GM19397 (cell line): ENCODE measurements around the gene EML1.
"Not testable (repeated sequence)": the region's sequence is repeated elsewhere in the genome, so short reads cannot be mapped to it uniquely, and the experiment has no call there.

Experiments used
- ATAC-seq: cut with Tn5 transposase; IDR thresholded peaks from one replicate; pipeline ENCODE4 v1.9.1; 2021; ENCODE audit warnings: mild to moderate bottlenecking, moderate library complexity; ENCODE audit not compliant: unreplicated experiment

EML1 gene

GRCh38 chr14:99930420-99931274 is 137.4 kb downstream of the EML1 start:
- peak; percentile 89 for ATAC-seq

- ATAC-seq = no peak
These were observed 138.1 kb downstream of the EML1 start for GRCh38 chr14:99931308-99931707.

GRCh38 chr14:99936056-99936455 is 142.8 kb downstream of the EML1 start:
- ATAC-seq = no peak

- ATAC-seq = no peak
These were observed 143.7 kb downstream of the EML1 start for GRCh38 chr14:99936738-99937474.

GRCh38 chr14:99937475-99938244 is 144.4 kb downstream of the EML1 start:
- no peak for ATAC-seq

- no peak for ATAC-seq
These were observed 145.2 kb downstream of the EML1 start for GRCh38 chr14:99938376-99938775.

- no peak for ATAC-seq
These were observed 145.7 kb downstream of the EML1 start for GRCh38 chr14:99938896-99939295.

GRCh38 chr14:99939421-99939820 is 146.2 kb downstream of the EML1 start:
- no peak for ATAC-seq

GRCh38 chr14:99940064-99940463 is 146.9 kb downstream of the EML1 start:
- no peak for ATAC-seq

GRCh38 chr14:99941211-99941610 is 148.0 kb downstream of the EML1 start:
- ATAC-seq = no peak

- ATAC-seq = no peak
These were observed 150.4 kb downstream of the EML1 start for GRCh38 chr14:99943620-99944019.

GRCh38 chr14:99944241-99944651 is 151.0 kb downstream of the EML1 start:
- no peak for ATAC-seq

- no peak for ATAC-seq
These were observed 152.8 kb downstream of the EML1 start for GRCh38 chr14:99945732-99946651.

- no peak for ATAC-seq
These were observed 153.7 kb downstream of the EML1 start for GRCh38 chr14:99946652-99947489.

GRCh38 chr14:99947695-99948094 is 154.5 kb downstream of the EML1 start:
- no peak for ATAC-seq

GRCh38 chr14:99949011-99949732 is 156.0 kb downstream of the EML1 start:
- not testable (repeated sequence) for ATAC-seq

- ATAC-seq = no peak
These were observed 157.0 kb downstream of the EML1 start for GRCh38 chr14:99950181-99950580.

- ATAC-seq = no peak
These were observed 157.9 kb downstream of the EML1 start for GRCh38 chr14:99951085-99951484.

GRCh38 chr14:99952039-99952438 is 158.8 kb downstream of the EML1 start:
- ATAC-seq = no peak
